MM.1S (cell line): ENCODE results near the gene OSBP2.

ENCODE experiments used
- DNase-seq: peaks from one replicate; pipeline ENCODE4 v3.0.0-alpha.2; 2015
- H2AFZ ChIP-seq: fragments of 300-600 bp; sonication (generic); 2 replicates; pipeline ENCODE4 v1.6.0; 2016; ENCODE audit warnings: antibody characterized with exemption, low read length
- H3F3A ChIP-seq: fragments of 300-600 bp; sonication (generic); 2 replicates; pipeline ENCODE4 v1.6.1; 2016; ENCODE audit warnings: mild to moderate bottlenecking, antibody characterized with exemption, low read length, moderate library complexity, mixed read lengths; ENCODE audit not compliant: insufficient read depth
- H3K27ac ChIP-seq: fragments of 300-600 bp; sonication (generic); 2 replicates; pipeline ENCODE4 v1.5.1; 2016; ENCODE audit warnings: mild to moderate bottlenecking, low read length
- H3K27me3 ChIP-seq: fragments of 300-600 bp; sonication (generic); replicated peaks from 2 replicates; pipeline ENCODE4 v1.6.0; 2016; ENCODE audit warnings: low read length; ENCODE audit not compliant: insufficient read depth
- H3K36me3 ChIP-seq: fragments of 300-600 bp; sonication (generic); replicated peaks from 2 replicates; pipeline ENCODE4 v1.6.1; 2016; ENCODE audit warnings: mild to moderate bottlenecking, low read length, mixed read lengths; ENCODE audit not compliant: insufficient read depth
- H3K4me1 ChIP-seq: fragments of 300-600 bp; sonication (generic); 2 replicates; pipeline ENCODE4 v1.6.1; 2016; ENCODE audit warnings: low read length, mixed read lengths
- H3K4me2 ChIP-seq: fragments of 300-600 bp; sonication (generic); 2 replicates; pipeline ENCODE4 v1.6.0; 2016; ENCODE audit warnings: low read depth, low read length
- H3K4me3 ChIP-seq: fragments of 300-600 bp; sonication (generic); 2 replicates; pipeline ENCODE4 v1.5.1; 2016; ENCODE audit warnings: low read length, mixed read lengths
- H3K79me2 ChIP-seq: fragments of 300-600 bp; sonication (generic); 2 replicates; pipeline ENCODE4 v1.6.1; 2016; ENCODE audit warnings: mixed run types, low read length, mixed read lengths
- H3K9ac ChIP-seq: fragments of 300-600 bp; sonication (generic); 2 replicates; pipeline ENCODE4 v1.6.1; 2016; ENCODE audit warnings: low read length, mixed read lengths
- H3K9me2 ChIP-seq: fragments of 300-600 bp; sonication (generic); replicated peaks from 2 replicates; pipeline ENCODE4 v1.6.1; 2016; ENCODE audit warnings: mild to moderate bottlenecking, low read length, mixed read lengths; ENCODE audit not compliant: insufficient read depth
- H3K9me3 ChIP-seq: fragments of 300-600 bp; sonication (generic); replicated peaks from 2 replicates; pipeline ENCODE4 v1.6.1; 2016; ENCODE audit warnings: mild to moderate bottlenecking, low read length, mixed read lengths; ENCODE audit not compliant: insufficient read depth
- H4K20me1 ChIP-seq: fragments of 300-600 bp; sonication (generic); 2 replicates; pipeline ENCODE4 v1.6.1; 2016; ENCODE audit warnings: mild to moderate bottlenecking, low read length, moderate library complexity, mixed read lengths; ENCODE audit not compliant: insufficient read depth
- CTCF ChIP-seq: fragments of 300-600 bp; sonication (generic); IDR thresholded peaks from 2 replicates; pipeline ENCODE4 v1.5.1; 2016; ENCODE audit warnings: antibody characterized with exemption, low read length, mixed read lengths
- EZH2 ChIP-seq: fragments of 300-600 bp; sonication (generic); optimal IDR thresholded peaks from 2 replicates; pipeline ENCODE3; 2017; ENCODE audit warnings: low read depth, mild to moderate bottlenecking, antibody characterized with exemption, low read length, mixed read lengths
- EZH2phosphoT487 ChIP-seq: fragments of 300-600 bp; sonication (generic); IDR thresholded peaks from 2 replicates; pipeline ENCODE4 v1.6.1; 2018; ENCODE audit warnings: antibody characterized with exemption, low read length

Gene OSBP2

GRCh38 chr22:30790366-30790765, 95.7 kb downstream of the OSBP2 start:
- H3K9ac ChIP-seq: no peak overlapping the region
- no peaks in the 10 kb centered on the region for H4K20me1 ChIP-seq
- H3K4me3 ChIP-seq: no peak overlapping the region
- no peaks in the 10 kb centered on the region for H3K27me3 ChIP-seq
- H3K4me1 ChIP-seq: no peaks in the 10 kb centered on the region
- no peak for TF ChIP-seq EZH2
- TF ChIP-seq CTCF: no peak
- TF ChIP-seq EZH2phosphoT487: no peak
- no peaks in the 10 kb centered on the region for H3K79me2 ChIP-seq
- H3F3A ChIP-seq: no peaks in the 10 kb centered on the region
- no peaks in the 10 kb centered on the region for H3K9me2 ChIP-seq
- no peaks in the 10 kb centered on the region for H3K36me3 ChIP-seq
- H3K9me3 ChIP-seq: no peaks in the 10 kb centered on the region
- no peak overlapping the region for H2AFZ ChIP-seq
- no peak for DNase-seq
- H3K27ac ChIP-seq: no peak overlapping the region
- H3K4me2 ChIP-seq: no peak overlapping the region

- Histone ChIP-seq H2AFZ (no peak overlapping the region), H3K4me2 (no peak overlapping the region), H3K4me3 (no peak overlapping the region), H3K79me2 (no peaks in the 10 kb centered on the region), H3K9me3 (no peaks in the 10 kb centered on the region), H3K27ac (no peak overlapping the region), H3F3A (no peaks in the 10 kb centered on the region), H3K27me3 (no peaks in the 10 kb centered on the region), H3K36me3 (no peaks in the 10 kb centered on the region), H3K9ac (no peak overlapping the region), H3K4me1 (no peaks in the 10 kb centered on the region), H3K9me2 (no peaks in the 10 kb centered on the region), H4K20me1 (no peaks in the 10 kb centered on the region)
- no peak for DNase-seq
- TF ChIP-seq EZH2phosphoT487: no peak
- TF ChIP-seq EZH2: no peak
- TF ChIP-seq CTCF: no peak
These were observed 97.8 kb downstream of the OSBP2 start for GRCh38 chr22:30792456-30792855.

DNA sequence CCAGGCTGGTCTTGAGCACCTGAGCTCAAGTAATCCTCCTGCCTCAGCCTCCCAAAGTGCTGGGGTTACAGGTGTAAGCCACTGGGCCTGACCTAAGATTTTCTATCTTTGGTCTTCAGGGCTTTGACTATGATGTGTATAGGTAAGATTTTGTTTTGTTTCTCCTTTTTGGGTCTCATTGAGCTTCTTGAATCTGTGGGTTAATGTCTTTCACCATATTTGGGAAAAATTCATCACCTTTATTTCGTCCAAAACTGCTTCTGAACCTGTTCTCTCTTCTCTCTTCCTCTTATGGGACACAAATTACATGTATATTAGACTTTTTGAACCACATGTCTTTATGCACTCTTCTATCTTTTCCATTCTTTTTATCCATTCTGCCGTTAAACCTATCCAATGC, 100.4 kb downstream of the OSBP2 start:
- Histone ChIP-seq H3K4me1 (no peaks in the 10 kb centered on the region), H3K9ac (no peak overlapping the region), H3K36me3 (no peaks in the 10 kb centered on the region), H3K4me2 (no peak overlapping the region), H3K9me2 (no peaks in the 10 kb centered on the region), H3K9me3 (no peaks in the 10 kb centered on the region), H3K27me3 (peaks cover 4% of the 10 kb centered on the region; the same call in 1 of the 2 replicates), H3F3A (no peaks in the 10 kb centered on the region), H3K27ac (no peak overlapping the region), H3K79me2 (no peaks in the 10 kb centered on the region), H2AFZ (no peak overlapping the region), H4K20me1 (no peaks in the 10 kb centered on the region), H3K4me3 (no peak overlapping the region)
- no peak for DNase-seq
- no peak for TF ChIP-seq EZH2
- no peak for TF ChIP-seq CTCF
- TF ChIP-seq EZH2phosphoT487: no peak
